8988T (cell line): Measurements from ENCODE around the gene CCDC3.
A peak's percentile ranks its signal among the peaks of the same experiment; 100 is the strongest.
"Not testable (repeated sequence)": the region's sequence is repeated elsewhere in the genome, so short reads cannot be mapped to it uniquely, and the experiment has no call there.

ENCODE experiments used
- DNase-seq: peaks from one replicate; pipeline ENCODE4 v3.0.0; 2011

Gene CCDC3

GRCh38 chr10:13001041-13001886 lies at the start of gene CCDC3:
TSS of gene CCDC3 (minus strand) at chr10:13001713. CDS start at chr10:13001570, 143 bp downstream.
- DNase-seq, result peak; percentile 37

GRCh38 chr10:13051126-13051694 lies 49.7 kb upstream of the CCDC3 start:
- DNase-seq, result no peak

GRCh38 chr10:13049774-13050420 lies 48.4 kb upstream of the CCDC3 start:
- DNase-seq, result no peak

DNA sequence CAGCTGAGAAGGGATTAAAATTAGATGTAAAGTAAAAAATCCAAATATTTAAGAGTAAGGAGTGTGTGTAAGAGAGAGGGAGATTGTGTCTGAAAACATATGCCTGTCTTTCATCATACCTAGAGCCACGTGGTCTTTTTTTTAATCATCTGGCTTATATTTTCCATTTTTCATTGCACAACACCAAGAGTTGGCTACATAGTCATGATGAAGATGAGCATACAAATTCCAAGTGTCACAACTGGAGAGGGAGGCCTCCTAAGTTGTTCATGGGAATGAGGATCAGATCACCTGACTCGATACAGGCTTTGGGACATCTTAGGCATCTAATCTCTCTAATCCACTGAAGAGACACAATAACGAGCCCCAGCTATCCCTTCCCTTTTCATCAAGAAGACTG lies 47.2 kb upstream of the CCDC3 start:
- no peak for DNase-seq

GRCh38 chr10:13047529-13048206 lies 46.2 kb upstream of the CCDC3 start:
- DNase-seq, result no peak

DNA sequence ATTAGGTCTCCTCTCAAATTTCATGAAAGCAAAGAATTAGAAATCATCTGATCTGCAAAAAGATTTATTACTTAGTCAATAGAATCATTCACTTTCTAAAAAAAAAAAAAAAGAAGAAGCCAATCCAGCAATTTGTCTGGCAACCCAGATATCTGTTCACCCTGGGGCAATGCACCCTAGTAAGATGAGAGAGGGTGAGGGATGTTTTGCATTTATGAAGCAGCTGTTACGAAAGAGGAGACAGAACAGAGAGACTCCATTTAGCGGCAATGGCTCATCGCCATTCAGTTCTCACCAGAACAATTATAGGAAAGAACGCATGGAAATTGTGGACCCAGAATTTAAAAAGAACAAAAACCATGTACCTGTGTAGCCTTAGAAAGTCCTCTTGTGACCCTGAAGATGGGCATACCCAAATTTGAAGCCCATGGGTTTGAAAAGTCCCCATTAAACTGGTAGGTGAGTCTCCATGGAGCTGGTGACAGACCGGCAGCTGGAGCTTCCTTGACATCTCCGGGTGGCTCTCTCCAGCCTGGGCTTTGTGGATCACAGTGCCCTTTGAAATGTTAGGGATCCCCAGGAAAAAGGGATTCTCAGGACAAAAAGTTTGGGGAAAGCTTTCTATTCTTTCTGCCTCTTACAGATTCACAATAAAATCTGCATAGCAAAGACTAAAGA lies 45.5 kb upstream of the CCDC3 start:
- no peak for DNase-seq

DNA sequence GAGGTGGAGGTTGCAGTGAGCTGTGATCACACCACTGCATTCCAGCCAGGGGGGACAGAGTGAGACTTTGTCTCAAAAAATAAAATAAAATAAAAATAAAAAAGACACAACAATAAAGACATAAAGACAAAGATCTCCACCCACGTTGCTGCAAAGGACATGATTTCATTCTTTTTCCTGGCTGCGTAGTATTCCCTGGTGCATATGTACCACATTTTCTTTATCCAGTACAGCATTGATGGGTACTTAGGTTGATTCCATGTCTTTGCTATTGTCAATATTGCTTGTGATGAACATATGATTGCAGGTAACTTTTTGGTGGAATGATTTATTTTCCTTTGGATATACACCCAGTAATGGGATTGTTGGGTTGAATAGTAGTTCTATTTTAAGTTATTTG lies 42.0 kb upstream of the CCDC3 start:
- no peak for DNase-seq

DNA sequence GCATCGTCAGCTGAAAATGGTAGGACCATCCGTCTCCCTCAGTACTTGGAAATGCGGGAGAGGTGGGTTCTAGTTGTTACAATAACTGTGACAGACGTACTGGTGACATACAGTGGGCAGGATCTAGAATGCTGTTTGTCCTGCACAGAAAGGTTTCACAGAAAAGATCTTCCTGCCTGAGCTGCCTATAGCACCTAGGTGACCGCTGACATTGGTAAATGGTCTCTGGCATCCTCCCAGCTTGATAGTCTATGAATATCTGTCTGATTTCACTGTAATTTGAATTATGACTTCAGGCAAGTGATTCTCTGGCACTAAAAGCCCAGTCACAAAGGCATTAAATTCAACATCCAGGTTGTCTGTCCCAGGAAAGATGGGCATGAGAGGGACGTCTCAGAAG lies 38.2 kb upstream of the CCDC3 start:
- DNase-seq, result no peak

- DNase-seq, result no peak
Observed at GRCh38 chr10:13038391-13038790, 36.9 kb upstream of the CCDC3 start.

DNA sequence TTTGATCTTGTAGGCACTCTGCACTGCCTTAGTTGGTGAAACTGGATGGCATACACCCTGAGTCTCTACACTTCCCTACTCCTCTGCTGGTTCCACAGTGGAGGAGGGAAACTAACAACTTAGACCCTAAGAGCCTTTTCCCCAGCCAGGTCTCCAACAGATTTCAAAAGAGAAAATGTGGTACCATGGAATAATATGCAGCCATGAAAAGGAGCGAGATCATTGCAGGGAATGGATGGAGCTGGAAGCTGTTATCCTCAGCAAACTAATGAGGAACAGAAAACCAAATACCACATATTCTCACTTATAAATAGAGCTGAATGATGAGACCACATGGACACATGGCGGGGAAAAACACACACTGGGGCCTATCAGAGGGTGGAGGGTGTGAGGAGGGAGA lies 36.3 kb upstream of the CCDC3 start:
- no peak for DNase-seq

- no peak for DNase-seq
Observed at GRCh38 chr10:13036841-13037240, 35.3 kb upstream of the CCDC3 start.

- not testable (repeated sequence) for DNase-seq
Observed at GRCh38 chr10:13035731-13036130, 34.2 kb upstream of the CCDC3 start.

DNA sequence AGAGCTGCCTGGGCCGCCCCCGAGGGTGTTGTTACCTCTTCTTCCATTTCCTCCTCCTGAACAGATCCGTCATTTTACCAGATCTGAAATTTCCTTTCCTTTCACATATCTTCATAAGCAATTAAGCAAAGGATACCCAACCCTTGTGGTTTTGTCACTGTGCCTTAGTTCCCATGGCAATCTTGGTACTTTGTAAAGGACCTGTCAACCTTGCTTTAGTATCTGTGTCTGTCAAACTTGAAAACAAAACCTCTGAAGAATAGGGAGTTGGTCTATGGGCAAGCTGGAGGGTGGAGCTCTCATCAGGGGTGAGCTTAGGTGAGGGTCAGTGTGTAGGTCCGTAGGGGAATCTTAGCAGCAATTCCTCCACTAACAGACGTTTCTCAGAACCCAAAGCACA lies 25.4 kb upstream of the CCDC3 start:
- DNase-seq, result no peak

DNA sequence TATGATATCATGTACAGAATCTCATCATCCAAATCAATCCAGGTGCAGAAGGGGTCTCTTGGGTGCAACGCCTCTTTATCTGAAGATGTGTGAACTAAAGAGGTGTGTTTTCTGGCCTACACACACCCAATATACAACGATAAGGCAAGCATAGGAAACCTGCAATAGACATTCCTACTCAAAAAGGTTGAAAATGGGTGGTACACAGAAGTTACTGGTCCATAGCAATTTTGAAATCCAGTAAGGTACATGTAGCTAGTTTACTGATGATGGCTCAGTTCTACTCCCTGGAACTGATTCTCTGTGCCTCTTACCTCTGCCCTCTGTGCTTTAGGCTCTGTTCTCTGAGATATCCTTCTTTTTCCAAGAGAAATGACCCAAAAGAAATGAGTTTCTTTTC lies 22.2 kb upstream of the CCDC3 start:
- no peak for DNase-seq

GRCh38 chr10:13019280-13019679 lies 17.8 kb upstream of the CCDC3 start:
- no peak for DNase-seq

GRCh38 chr10:13018171-13018570 lies 16.7 kb upstream of the CCDC3 start:
- DNase-seq, result no peak

DNA sequence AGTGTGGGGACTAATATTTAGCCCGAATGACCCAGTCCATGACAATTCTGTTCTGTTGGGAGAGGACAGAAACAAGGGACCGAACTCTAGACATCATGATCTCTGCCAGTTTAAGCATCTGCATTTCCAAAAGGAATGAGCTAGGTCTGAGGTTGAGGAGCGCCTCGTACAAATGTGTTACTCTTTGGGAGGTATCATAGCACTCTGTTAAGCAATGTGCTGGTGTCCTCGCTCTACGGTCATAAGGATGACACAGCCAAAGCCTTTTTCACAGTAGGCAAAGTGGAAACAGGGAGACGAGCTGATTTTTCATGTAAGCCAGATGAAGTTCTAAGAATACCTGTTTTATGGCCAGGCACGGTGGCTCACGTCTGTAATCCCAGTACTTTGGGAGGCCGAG lies 15.4 kb upstream of the CCDC3 start:
- DNase-seq, result no peak

GRCh38 chr10:13016426-13016825 lies 14.9 kb upstream of the CCDC3 start:
- no peak for DNase-seq

- no peak for DNase-seq
Observed at GRCh38 chr10:13006037-13006436, 4.5 kb upstream of the CCDC3 start.

GRCh38 chr10:13003759-13004158 lies 2.2 kb upstream of the CCDC3 start:
- no peak for DNase-seq

DNA sequence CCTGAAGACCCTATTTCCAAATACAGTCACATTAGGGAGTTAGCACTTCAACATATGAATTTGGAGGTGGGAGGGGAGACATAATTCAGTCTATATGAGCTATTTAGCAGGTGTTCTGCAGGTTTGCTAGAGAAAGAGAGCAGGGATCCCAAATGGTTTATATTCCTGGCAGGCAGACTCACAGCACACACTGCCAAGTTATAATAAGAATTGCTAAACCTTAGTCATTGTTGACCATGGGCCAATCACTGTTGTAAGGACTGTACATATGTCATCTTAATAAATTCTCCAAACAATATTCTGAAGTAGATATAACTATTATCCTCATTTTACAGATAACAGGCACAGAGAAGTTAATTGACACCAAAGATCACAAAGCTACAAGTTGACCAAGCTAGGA lies 1.5 kb upstream of the CCDC3 start:
- no peak for DNase-seq

DNA sequence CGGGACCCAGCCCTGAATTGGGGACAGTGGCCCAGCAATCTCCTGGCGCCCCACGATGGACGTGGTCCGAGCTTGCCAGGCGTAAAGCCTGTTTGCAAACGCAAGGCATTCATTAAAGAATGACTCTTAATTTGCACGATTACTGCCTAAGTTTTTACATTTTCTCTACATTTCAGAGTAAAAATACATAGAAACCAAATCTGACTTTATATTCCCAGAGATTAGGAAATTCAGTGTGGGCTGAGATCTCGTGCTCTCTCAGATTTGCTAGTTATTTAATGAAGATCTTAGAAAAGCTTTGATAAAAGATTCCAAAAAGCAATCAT lies 337 bp upstream of the CCDC3 start:
- DNase-seq, result no peak

GRCh38 chr10:13000431-13000830 lies 1.1 kb downstream of the CCDC3 start:
- no peak for DNase-seq
